Loucy (cell line): ENCODE data around the gene MMS19.

Source experiments
- H2AFZ ChIP-seq: fragments of 200-600 bp; sonication (generic); 2 replicates; pipeline ENCODE4 v1.6.0; 2016; ENCODE audit warnings: antibody characterized with exemption, mild to moderate bottlenecking, low read length, moderate library complexity
- H3F3A ChIP-seq: fragments of 200-600 bp; 2 replicates; pipeline ENCODE4 v1.6.0; 2016; ENCODE audit warnings: antibody characterized with exemption, low read depth, mild to moderate bottlenecking
- H3K27me3 ChIP-seq: fragments of 200-600 bp; sonication (generic); 2 replicates; pipeline ENCODE4 v1.6.1; 2014; ENCODE audit warnings: low read length, mild to moderate bottlenecking; ENCODE audit not compliant: insufficient read depth, poor library complexity, severe bottlenecking
- H3K36me3 ChIP-seq: fragments of 200-600 bp; sonication (generic); 2 replicates; pipeline ENCODE4 v1.6.1; 2016; ENCODE audit warnings: low read length; ENCODE audit not compliant: insufficient read depth
- H3K4me1 ChIP-seq: fragments of 200-600 bp; sonication (generic); 2 replicates; pipeline ENCODE4 v1.5.1; 2014; ENCODE audit warnings: low read length, mild to moderate bottlenecking; ENCODE audit not compliant: insufficient read depth, poor library complexity, severe bottlenecking
- H3K4me2 ChIP-seq: fragments of 200-600 bp; sonication (generic); 2 replicates; pipeline ENCODE4 v1.6.0; 2014; ENCODE audit warnings: antibody characterized with exemption, low read length, low read depth, mild to moderate bottlenecking; ENCODE audit not compliant: poor library complexity, severe bottlenecking
- H3K4me3 ChIP-seq: fragments of 200-600 bp; sonication (generic); 2 replicates; pipeline ENCODE4 v1.5.1; 2014; ENCODE audit warnings: low read length, mild to moderate bottlenecking, mixed read lengths; ENCODE audit not compliant: poor library complexity, severe bottlenecking
- H3K79me2 ChIP-seq: fragments of 200-600 bp; sonication (generic); 2 replicates; pipeline ENCODE4 v1.6.1; 2014; ENCODE audit warnings: low read length; ENCODE audit not compliant: insufficient read depth
- H3K9ac ChIP-seq: fragments of 200-600 bp; sonication (generic); 2 replicates; pipeline ENCODE4 v1.6.0; 2014; ENCODE audit warnings: mild to moderate bottlenecking, low read depth, low read length, moderate library complexity; ENCODE audit not compliant: poor library complexity, severe bottlenecking
- H3K9me2 ChIP-seq: fragments of 200-600 bp; sonication (generic); replicated peaks from 2 replicates; pipeline ENCODE4 v1.6.1; 2016; ENCODE audit warnings: low read depth, low read length, mixed read lengths
- H3K9me3 ChIP-seq: fragments of 200-600 bp; sonication (generic); 2 replicates; pipeline ENCODE4 v1.6.1; 2014; ENCODE audit warnings: mild to moderate bottlenecking, antibody characterized with exemption, low read length, low read depth; ENCODE audit not compliant: insufficient read depth
- H4K20me1 ChIP-seq: fragments of 200-600 bp; sonication (generic); 2 replicates; pipeline ENCODE4 v1.6.0; 2014; ENCODE audit warnings: antibody characterized with exemption, low read length, mild to moderate bottlenecking; ENCODE audit not compliant: insufficient read depth, poor library complexity, severe bottlenecking
- CTCF ChIP-seq: fragments of 200-600 bp; sonication (generic); conservative IDR thresholded peaks from 2 replicates; pipeline ENCODE4 v1.5.1; 2014; ENCODE audit warnings: mild to moderate bottlenecking, antibody characterized with exemption, low read length
- EZH2phosphoT487 ChIP-seq: fragments of 200-600 bp; IDR thresholded peaks from 2 replicates; pipeline ENCODE4 v1.6.1; 2018; ENCODE audit warnings: antibody characterized with exemption, mild to moderate bottlenecking, moderate library complexity, borderline replicate concordance

MMS19 gene

DNA sequence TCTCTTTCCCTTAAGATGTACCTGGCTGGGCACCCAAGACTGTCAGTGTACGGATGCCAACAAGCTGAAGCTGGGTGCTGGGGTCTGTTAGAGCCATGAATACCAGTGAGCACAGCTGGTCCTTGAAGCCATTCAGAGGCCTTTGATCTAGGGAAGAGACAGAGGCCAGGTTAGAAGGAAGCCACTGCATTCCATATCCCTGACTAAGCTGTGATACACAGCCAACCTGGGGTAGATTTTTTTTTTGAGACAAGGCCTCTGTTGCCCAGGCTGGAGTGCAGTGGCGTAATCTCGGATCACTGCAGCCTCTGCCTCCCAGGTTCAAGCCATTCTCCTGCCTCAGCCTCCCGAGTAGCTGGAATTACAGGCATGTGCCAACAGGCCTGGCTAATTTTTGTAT lies 31.5 kb downstream of the MMS19 start:
- Histone ChIP-seq H4K20me1 (no peaks in the 10 kb centered on the region), H3K27me3 (no peaks in the 10 kb centered on the region), H3K36me3 (peaks cover 80% of the 10 kb centered on the region), H3K4me2 (no peak overlapping the region), H3K9ac (no peak overlapping the region), H3F3A (no peaks in the 10 kb centered on the region), H3K4me1 (no peaks in the 10 kb centered on the region), H3K9me3 (no peaks in the 10 kb centered on the region), H2AFZ (no peak overlapping the region), H3K4me3 (no peak overlapping the region), H3K9me2 (no peaks in the 10 kb centered on the region), H3K79me2 (no peaks in the 10 kb centered on the region)
- TF ChIP-seq CTCF (no peak), EZH2phosphoT487 (no peak)

- no peak for TF ChIP-seq CTCF
- TF ChIP-seq EZH2phosphoT487 = no peak
- Histone ChIP-seq H3K36me3 (peaks cover 83% of the 10 kb centered on the region), H2AFZ (no peak overlapping the region), H3K9ac (no peak overlapping the region), H3K9me2 (no peaks in the 10 kb centered on the region), H3K79me2 (no peaks in the 10 kb centered on the region), H3K4me2 (no peak overlapping the region), H3K4me1 (no peaks in the 10 kb centered on the region), H4K20me1 (no peaks in the 10 kb centered on the region), H3K9me3 (no peaks in the 10 kb centered on the region), H3K4me3 (no peak overlapping the region), H3F3A (no peaks in the 10 kb centered on the region), H3K27me3 (no peaks in the 10 kb centered on the region)
Observed at GRCh38 chr10:97465982-97466381, 32.2 kb downstream of the MMS19 start.

- Histone ChIP-seq H3K9me2 (no peaks in the 10 kb centered on the region), H3K4me1 (no peaks in the 10 kb centered on the region), H3K4me2 (no peak overlapping the region), H3K4me3 (no peak overlapping the region), H3K79me2 (no peaks in the 10 kb centered on the region), H3K27me3 (no peaks in the 10 kb centered on the region), H4K20me1 (no peaks in the 10 kb centered on the region), H2AFZ (no peak overlapping the region), H3K9me3 (no peaks in the 10 kb centered on the region), H3F3A (no peaks in the 10 kb centered on the region), H3K9ac (no peak overlapping the region), H3K36me3 (peaks cover 84% of the 10 kb centered on the region)
- TF ChIP-seq CTCF (no peak), EZH2phosphoT487 (no peak)
Observed at GRCh38 chr10:97464226-97464625, 34.0 kb downstream of the MMS19 start.
